SIG-M5 treated with dmso at 0.1 percent for 504 hours (cell line): Measurements from ENCODE around the gene LOXL3.
"Not testable (repeated sequence)": the region's sequence is repeated elsewhere in the genome, so short reads cannot be mapped to it uniquely, and the experiment has no call there.

Experiments
- DNase-seq: peaks from one replicate; lab custom pipeline; 2025; ENCODE audit not compliant: unreplicated experiment; lab: John Stamatoyannopoulos, UW

The LOXL3 gene

DNA sequence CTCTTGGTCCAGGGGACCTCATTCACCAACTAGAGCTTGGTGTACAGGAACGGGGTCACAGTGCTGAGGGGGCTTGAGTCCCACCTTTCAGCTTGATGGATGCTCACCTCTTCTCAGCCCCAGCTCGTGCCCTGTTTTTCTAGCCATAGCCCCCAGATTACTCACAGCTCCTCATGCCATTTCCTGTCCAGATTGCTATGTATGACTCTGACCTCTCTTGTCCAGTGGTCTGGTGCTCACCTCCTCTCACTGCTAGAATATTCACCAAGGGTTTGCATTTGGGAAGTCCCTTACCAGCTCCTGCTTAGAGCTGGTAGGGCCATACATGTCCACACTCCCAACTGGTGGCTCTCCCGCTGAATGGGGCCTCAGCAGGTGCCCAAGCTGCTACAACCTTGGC, 60.2 kb downstream of the LOXL3 start:
- no peak for DNase-seq

DNA sequence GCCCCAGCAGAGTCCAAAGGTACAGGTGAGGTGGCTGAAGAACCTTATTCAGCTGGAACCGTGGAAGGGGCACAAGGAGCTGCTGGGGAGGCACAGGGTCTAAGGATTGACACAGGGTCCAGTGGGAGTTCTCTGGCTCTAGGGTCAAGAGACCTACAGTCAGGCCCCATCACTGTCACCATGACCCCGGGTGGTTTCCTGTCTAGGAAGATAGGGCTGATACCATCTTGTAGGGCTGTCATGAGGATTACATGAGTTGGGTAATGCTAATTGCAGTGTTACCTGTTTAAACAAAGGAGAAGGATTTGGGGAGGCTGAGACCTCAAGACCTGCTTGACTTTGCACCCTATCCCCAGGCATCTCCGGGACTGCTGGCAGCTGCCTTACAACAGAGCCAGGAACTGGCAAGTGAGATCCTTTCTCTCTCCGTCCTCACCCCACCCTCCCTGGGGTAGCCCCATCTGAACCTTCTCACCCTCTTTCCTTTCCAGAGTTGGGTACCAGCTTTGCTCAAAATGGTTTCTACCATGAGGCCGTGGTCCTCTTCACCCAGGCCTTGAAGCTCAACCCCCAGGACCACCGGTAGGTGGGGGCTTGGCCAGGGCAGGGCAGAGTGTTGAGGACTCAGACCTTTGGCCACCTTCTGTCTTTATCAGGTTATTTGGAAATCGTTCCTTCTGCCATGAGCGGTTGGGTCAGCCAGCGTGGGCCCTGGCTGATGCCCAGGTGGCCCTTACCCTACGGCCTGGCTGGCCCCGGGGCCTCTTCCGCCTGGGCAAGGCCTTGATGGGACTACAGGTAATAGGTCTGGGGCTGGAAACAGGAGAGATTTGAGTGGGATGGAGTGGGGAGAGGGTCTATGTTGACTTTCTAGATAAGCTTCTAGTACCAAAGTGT, 61.8 kb downstream of the LOXL3 start:
- no peak for DNase-seq

DNA sequence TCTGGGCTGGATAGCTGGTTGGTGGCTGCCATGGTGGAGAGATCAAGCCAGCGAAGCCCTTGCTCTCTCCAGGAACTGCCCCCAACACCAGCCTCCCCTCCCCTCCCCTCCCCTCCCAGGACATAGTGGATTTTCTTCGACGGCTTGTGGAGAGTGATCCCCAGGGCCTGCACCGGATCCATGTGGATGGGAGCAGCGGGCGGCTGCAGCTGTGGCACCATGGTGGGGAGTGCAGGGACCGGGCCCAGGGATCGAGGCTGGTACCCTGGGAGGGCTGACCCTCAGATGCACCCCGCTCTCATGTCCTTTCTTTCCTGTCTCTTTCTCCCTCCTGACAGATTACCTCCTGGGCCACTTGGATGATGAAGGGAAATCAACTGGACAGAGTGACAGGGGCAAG, 63.8 kb downstream of the LOXL3 start:
- DNase-seq: no peak

DNA sequence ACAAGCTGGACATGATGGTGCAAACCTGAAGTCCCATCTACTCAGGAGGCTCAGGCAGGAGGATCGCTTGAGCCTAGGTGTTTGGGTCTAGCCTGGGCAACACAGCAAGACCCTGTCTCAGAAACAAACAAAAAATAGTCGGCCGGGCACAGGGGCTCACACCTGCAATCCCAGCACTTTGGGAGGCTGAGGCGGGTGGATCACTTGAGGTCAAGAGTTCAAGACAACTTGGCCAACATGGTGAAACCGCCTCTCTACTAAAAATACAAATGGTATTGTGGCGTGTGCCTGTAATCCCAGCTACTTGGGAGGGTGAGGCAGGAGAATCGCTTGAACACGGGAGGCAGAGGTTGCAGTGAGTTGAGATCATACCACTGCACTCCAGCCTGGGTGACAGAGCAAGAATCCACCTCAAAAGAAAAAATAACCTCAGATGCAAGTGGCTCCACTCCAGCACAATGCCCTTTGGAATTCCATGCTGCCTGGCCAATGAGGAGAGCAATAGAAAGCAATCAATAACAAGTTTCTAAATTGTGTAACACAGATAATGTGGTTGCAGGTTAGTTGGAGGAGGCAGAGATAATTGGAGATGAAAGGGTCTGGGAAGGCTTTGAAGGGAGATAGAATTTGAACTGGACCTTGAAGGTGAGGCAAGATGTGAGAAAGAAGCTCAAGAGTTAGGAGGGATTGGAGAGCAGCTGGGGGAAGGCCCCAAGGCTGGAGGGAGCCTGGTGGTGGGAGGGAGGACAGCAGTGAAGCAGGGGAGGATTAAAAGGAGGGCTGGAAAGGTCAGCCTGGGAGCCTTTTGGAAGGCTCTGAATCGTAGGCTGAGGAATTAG, 64.9 kb downstream of the LOXL3 start:
- DNase-seq: no peak

DNA sequence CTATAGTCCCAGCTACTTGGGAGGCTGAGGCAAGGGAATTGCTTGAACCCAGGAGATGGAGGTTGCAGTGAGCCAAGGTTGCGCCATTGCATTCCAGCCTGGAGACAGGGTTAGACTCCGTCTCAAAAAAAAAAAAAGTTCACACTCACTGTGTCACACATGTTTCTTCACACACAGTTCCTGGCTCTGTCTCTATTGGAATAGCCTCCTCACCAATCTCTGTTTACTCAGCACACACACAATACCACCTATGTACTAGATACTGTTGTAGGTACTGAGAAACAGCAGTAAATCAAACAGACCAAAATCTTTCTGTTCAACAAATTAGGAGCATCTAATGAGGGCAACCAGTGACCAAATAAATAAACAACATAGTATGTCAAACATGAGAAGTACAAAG, 67.6 kb downstream of the LOXL3 start:
- no peak for DNase-seq

DNA sequence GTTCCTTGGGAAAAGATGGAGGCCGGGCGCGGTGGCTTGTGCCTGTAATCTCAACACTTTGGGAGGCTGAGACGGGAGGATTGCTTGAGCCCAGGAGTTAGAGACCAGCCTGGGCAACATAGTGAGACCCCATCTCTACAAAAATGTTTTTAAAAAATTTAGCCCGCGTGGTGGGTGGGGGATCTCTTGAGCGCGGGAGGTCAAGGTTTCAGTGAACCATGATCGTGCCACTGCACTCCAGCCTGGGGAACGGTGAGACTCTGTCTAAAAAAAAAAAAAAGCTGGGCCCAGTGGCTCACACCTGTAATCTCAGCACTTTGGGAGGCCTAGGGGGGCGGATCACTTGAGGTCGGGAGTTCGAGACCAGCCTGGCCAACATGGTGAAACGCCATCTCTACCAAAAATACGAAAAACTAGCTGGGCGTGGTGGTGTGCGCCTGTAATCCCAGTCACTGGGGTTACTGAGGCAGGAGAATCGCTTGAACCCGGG, 70.0 kb downstream of the LOXL3 start:
- not testable (repeated sequence) for DNase-seq

DNA sequence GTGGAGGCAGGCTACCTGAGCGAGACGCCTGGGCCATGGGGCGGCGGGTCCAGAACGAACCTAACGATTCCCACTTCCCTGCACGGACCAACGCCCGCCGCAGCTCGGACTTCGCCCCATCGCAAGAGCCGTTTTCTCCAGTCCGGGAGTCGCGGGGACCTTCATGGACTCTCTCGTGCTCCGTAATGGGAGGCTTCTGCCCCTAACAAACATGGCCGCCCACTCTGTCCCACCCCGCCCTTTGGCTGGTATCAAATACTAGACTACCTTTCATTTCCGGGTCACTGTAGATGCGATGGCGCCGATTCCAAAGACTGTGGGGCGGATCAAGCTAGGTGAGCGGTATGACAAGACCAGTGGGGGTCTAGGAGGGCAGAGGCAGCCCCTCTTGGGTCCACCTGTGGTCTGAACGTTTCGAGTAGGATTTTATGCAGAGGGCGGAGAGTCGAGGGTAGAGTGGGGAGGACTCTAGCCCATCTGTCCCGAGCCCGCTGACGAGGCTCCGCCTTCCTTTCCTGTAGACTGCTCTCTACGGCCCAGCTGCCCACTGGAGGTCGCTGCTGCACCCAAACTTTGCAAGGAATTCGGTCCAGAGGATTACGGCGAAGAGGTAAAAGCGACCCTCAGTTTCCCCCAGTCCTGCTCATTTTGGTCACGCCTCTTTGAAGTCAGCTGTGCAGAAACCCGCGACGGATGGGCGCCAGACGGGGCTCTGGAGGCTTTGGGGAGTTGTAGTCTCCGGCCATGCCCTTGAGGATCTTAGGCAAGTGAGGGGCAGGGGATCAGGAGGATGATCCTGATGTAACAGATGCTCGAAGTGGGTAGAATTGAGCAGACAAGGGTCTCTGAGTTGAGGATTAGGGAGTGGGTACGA, 70.7 kb downstream of the LOXL3 start, which contains the start of the genes CCDC142 and TTC31:
TSS of gene CCDC142 (minus strand) at position 198 of the 874 bp plus-strand sequence. CDS start at position 37, 161 bp downstream.
TSS of gene TTC31 (plus strand) at position 281 of the 874 bp plus-strand sequence. CDS start at position 296, 15 bp downstream.
- DNase-seq: peak; percentile 96
